Dermis blood vessel endothelial cell (primary cell): ENCODE measurements around the gene ZSCAN2. TPM values are rescaled to one million over a fixed set of nuclear protein-coding genes. Genes with fewer than 3 reads are reported as not detected.
"Not testable (repeated sequence)": the region's sequence is repeated elsewhere in the genome, so short reads cannot be mapped to it uniquely, and the experiment has no call there.

Experiments
- DNase-seq: peaks from one replicate; pipeline ENCODE4 v3.0.0; 2010
- total RNA-seq: library from RNA; depleted of rRNA; stranded (reverse); fragments of >200 nt; gene quantifications from 2 replicates; pipeline ENCODE4 v1.2.3, GENCODE V29; 2014

The ZSCAN2 gene
- 14.5 and 18.5 TPM in 2 replicates for total RNA-seq

DNA sequence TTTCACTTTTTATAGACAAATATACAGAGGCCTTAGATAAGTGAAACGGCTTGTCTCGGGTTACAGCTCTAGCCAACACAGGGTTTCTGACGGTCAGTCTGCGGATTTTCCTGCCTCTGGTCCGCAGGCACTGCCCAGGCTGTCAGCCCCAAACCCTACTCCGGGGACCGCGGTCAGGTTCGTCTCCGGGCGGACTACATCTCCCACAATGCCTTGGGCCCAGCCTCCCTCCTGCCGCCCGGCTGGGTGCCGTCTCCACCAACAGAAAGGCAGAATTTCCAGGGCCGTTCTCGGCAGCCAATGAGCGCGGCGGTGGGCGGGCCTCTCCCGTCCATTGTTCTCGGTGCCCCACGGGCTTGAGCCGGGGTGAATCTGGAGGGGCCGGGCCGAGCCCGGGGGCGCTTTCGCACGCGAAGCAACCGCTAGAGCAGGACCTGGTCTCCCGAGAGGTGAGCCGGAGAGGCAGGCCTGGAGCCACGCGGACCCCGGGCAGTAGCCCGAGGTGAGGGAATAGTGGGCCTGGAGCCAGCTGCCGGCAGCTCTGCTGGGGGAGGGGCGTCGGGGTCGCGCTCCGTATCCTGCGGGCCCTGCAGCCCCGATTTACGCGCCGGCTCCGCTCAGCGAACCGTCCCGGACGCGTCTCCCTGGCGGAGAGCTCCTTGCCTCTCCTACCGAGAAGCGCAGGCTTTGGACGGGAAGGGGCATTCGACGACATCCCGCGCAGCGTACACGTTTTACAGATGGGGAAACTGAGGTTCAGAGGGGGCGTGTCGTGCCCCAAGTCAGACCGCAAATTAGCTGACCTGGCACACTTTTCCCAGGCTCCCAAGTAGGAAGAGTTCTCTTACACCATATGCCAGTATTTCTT lies at the start of gene ZSCAN2:
ZSCAN2 (plus strand) TSS at position 323 of the 868 bp plus-strand sequence. CDS start 2,919 bp downstream, outside the sequence.
- DNase-seq: peak; percentile 97

GRCh38 chr15:84551624-84552023 lies 49.2 kb upstream of the ZSCAN2 start:
- not testable (repeated sequence) for DNase-seq

DNA sequence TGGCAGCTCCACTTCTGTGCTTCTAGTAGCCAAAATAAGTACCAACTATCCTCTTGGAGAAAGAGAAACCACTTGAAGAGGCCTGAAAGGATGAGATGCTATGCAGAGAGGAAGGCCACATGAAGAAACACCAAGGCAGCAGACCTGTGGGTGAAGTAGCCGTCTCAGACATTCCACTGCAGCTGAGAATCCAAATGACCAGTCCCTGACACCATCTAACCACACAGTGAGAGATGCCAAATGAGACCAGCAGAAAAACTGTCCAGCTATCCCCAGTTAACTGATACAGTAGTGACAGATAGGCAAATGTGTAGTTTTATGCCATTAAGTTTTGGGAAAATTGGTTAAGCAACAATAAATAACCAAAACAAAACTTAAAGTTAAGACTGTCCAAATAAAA lies 47.9 kb upstream of the ZSCAN2 start:
- no peak for DNase-seq

- DNase-seq: not testable (repeated sequence)
Measured at GRCh38 chr15:84556690-84557089, 44.1 kb upstream of the ZSCAN2 start.

DNA sequence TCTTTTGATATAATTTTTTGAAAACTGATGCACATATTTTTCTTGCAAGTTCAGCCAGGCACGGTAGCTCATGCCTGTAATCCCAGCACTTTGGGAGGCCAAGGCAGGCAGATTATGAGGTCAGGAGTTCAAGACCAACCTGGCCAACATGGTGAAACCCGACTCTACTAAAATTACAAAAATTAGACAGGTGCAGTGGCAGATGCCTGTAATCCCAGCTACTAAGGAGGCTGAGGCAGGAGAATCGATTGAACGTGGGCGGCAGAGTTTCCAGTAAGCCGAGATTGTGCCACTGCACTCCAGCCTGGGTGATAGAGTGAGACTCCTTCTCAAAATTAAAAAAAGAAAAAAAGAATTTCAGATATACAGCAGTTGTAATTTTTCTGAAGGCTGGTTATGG lies 32.8 kb upstream of the ZSCAN2 start:
- DNase-seq: not testable (repeated sequence)

DNA sequence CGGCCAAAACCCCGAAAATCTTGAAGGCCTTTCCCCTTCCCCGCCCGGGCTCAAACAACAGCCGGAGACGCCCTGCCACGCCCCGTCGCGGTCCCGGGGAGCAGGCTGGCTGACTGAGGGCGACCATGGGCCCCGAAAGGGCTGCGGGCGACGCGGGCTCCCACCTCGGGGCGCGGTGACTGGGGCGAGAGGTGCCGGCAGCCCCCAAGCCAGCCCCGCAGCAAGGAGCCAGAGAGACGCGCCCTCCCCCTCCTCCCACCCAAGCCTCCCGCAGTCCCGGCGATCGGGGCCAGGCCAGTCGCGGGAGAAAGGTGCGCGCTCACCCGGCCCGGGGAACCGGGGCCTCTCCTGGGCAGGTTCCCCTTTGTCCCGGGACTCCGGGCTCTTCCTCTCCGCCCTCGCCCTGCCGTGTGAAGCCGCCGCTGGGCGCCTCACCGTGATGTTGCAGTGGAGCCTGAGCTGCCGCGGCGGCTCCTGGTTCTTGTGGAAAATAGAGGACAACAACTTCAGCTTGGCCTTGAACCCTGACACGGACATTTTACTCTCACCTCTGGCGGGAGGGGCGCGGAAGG lies 30.6 kb upstream of the ZSCAN2 start:
- DNase-seq: peak; percentile 35

DNA sequence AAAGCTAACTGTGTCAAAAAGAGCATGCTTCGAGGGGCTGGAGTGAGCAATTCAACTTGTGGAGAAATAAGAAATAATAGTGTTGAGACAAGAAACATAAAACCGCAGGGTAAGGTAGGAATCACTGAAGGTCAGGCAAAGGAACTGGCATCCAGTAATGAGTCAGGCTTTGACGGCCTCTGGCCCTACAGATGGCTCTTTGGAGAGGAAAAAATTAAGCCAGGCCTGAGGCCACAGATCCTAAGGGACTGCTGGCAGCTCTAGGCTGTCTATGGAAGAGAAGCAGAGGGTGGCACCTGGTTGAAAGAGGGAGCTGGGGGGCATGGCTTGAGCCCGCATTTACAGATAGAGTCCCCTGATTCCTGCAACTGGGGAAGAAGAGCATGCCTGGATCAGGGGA lies 28.6 kb upstream of the ZSCAN2 start:
- no peak for DNase-seq

GRCh38 chr15:84575493-84575892 lies 25.3 kb upstream of the ZSCAN2 start:
- no peak for DNase-seq

GRCh38 chr15:84577891-84578290 lies 22.9 kb upstream of the ZSCAN2 start:
- not testable (repeated sequence) for DNase-seq

DNA sequence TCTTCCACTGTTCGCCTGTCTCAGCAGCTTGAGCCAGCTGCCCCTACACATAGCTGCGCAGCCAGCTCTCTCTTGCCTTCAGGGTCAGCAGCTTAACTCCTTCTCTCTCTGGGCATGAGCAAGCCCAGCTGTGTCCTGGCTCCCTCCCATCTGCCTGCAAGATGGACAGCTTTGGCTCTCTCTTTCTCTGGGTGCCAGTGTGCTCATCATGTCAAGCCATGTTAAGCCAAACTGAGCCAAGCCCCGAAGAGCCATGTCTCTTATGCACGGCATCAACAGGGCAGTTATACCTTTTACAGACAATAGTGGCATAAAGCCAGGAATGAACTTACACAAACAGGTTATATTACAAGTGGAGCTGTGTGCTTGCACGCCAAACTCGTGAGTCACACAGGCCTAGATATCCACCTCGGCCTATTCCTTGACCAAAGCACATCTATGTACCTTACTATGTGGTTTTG lies 21.5 kb upstream of the ZSCAN2 start:
- peak; percentile 82 for DNase-seq

GRCh38 chr15:84581676-84582428 lies 19.0 kb upstream of the ZSCAN2 start:
- DNase-seq: not testable (repeated sequence)

GRCh38 chr15:84582583-84583157 lies 18.1 kb upstream of the ZSCAN2 start:
- no peak for DNase-seq

DNA sequence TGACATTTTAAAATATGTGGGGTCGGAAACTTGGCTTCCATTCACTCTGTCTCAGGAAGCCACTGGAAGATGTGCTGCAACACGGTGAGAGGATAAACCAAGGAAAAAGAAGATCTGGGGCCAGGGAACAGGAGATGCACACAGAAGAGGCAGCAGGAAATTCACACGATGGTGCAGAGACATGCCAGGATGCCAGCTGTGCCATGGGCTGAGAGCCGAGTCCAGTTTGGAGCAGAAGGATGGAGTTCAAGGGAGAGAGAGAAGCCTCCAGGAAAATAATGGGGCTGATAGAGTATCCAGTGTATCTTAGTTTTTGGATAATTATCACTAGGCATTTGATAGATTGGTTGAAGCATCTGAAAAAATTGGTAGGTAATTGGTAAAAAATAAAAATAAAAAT lies 16.9 kb upstream of the ZSCAN2 start:
- DNase-seq: not testable (repeated sequence)

DNA sequence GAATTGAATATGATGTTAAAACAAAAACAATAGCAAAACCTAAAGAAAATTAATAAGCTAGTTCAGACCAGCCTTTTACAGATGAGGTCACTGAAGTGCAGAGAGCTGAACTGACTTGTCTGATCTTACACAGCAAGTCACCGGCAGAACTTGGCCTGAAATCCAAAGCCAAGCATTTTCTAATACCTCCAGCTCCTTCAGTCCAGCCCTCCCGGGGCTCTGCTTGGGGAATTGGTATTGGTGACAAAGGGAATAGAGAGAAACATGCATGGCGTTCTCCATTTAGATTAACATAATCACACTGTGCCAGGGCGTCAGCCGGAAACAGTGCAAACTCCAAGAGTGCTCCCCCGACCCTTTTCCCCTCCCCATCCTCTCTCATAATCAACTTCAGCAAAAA lies 14.1 kb upstream of the ZSCAN2 start:
- DNase-seq: no peak

- peak; percentile 88 for DNase-seq
Measured at GRCh38 chr15:84588053-84588874, 12.5 kb upstream of the ZSCAN2 start.

GRCh38 chr15:84590406-84590805 lies 10.4 kb upstream of the ZSCAN2 start:
- no peak for DNase-seq

- no peak for DNase-seq
Measured at GRCh38 chr15:84591815-84592214, 9.0 kb upstream of the ZSCAN2 start.

- no peak for DNase-seq
Measured at GRCh38 chr15:84594617-84595290, 6.1 kb upstream of the ZSCAN2 start.

GRCh38 chr15:84595660-84596059 lies 5.1 kb upstream of the ZSCAN2 start:
- DNase-seq: no peak

- DNase-seq: no peak
Measured at GRCh38 chr15:84597296-84597695, 3.5 kb upstream of the ZSCAN2 start.

DNA sequence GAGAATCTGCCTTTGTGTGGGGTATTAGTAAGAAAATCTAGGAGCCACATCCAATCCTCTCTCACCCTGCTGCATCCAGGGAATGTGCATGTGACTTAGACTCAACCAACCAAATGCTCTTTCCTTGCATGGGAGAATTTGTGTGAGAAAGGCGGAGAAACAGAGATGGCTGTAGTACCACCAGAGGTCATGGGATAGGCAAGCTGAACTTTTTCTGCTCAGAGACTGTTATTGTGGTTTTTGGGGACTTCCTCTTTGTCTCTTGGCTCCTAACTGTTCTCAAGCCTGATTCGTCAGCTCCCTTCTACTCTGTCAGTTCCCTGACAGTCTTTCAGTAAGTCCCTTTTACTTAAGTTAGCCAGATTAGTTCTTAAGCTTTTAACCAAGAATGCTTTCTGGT lies 2.6 kb upstream of the ZSCAN2 start:
- DNase-seq: no peak
